HG03139 (cell line): Measurements from ENCODE around the gene FDPS.
A peak's percentile ranks its signal among the peaks of the same experiment; 100 is the strongest.

ENCODE experiments used
- ATAC-seq: cut with Tn5 transposase; IDR thresholded peaks from one replicate; pipeline ENCODE4 v1.9.1; 2021; ENCODE audit not compliant: unreplicated experiment

Gene FDPS

GRCh38 chr1:155308493-155309422 is at the start of gene FDPS:
FDPS (plus strand) TSS chr1:155308866; CDS start chr1:155309790, 924 bp downstream.
- peak; percentile 91 for ATAC-seq

GRCh38 chr1:155260276-155260675 is 48.4 kb upstream of the FDPS start:
- no peak for ATAC-seq

- ATAC-seq = no peak
Observed at GRCh38 chr1:155261493-155261851, 47.2 kb upstream of the FDPS start.

GRCh38 chr1:155261852-155262673 is 46.6 kb upstream of the FDPS start, which contains the start of gene SCAMP3:
SCAMP3 (minus strand) TSS chr1:155262360; CDS start chr1:155262151, 209 bp downstream.
- ATAC-seq = peak; percentile 92

GRCh38 chr1:155263067-155263466 is 45.6 kb upstream of the FDPS start:
- no peak for ATAC-seq

GRCh38 chr1:155266553-155266952 is 42.1 kb upstream of the FDPS start:
- no peak for ATAC-seq

GRCh38 chr1:155267373-155267772 is 41.3 kb upstream of the FDPS start:
- ATAC-seq = no peak

- ATAC-seq = no peak
Observed at GRCh38 chr1:155268630-155269029, 40.0 kb upstream of the FDPS start.

GRCh38 chr1:155269381-155269780 is 39.3 kb upstream of the FDPS start:
- ATAC-seq = no peak

GRCh38 chr1:155272466-155273342 is 36.0 kb upstream of the FDPS start:
- peak; percentile 14 for ATAC-seq

- ATAC-seq = peak; percentile 75
Observed at GRCh38 chr1:155273343-155274245, 35.1 kb upstream of the FDPS start, which contains the start of gene CLK2. CLK2 (minus strand) TSS chr1:155273504; CDS start chr1:155270977, 2,527 bp downstream.

- ATAC-seq = peak; percentile 64
Observed at GRCh38 chr1:155277070-155277901, 31.4 kb upstream of the FDPS start, which contains the start of gene HCN3. HCN3 (plus strand) TSS chr1:155277463; CDS start chr1:155277591, 128 bp downstream.

- no peak for ATAC-seq
Observed at GRCh38 chr1:155277902-155278688, 30.6 kb upstream of the FDPS start.

GRCh38 chr1:155278689-155279160 is 29.9 kb upstream of the FDPS start:
- no peak for ATAC-seq

- ATAC-seq = no peak
Observed at GRCh38 chr1:155279268-155279667, 29.4 kb upstream of the FDPS start.

GRCh38 chr1:155282488-155283091 is 26.1 kb upstream of the FDPS start:
- ATAC-seq = no peak

- ATAC-seq = no peak
Observed at GRCh38 chr1:155284476-155284875, 24.2 kb upstream of the FDPS start.
